Bronchial epithelial cell (primary cell): ENCODE results near the gene ANKRD27. TPM values are rescaled to one million over a fixed set of nuclear protein-coding genes. Genes with fewer than 3 reads are reported as not detected.
"Not testable (repeated sequence)": the region's sequence is repeated elsewhere in the genome, so short reads cannot be mapped to it uniquely, and the experiment has no call there.

Source experiments
- DNase-seq: peaks from one replicate; pipeline ENCODE4 v3.0.0-alpha.2; 2010; ENCODE audit warnings: low read depth
- FAIRE-seq: peaks from 2 replicates; lab custom pipeline; 2011; peaks lifted over from hg19 to GRCh38; lab: Jason Lieb, UNC
- H3K27me3 ChIP-seq: 2 replicates; pipeline ENCODE4 v1.5.1; 2011; ENCODE audit warnings: low read length; ENCODE audit not compliant: control insufficient read depth, insufficient read depth
- H3K36me3 ChIP-seq: 2 replicates; pipeline ENCODE4 v1.5.1; 2011; ENCODE audit warnings: low read length; ENCODE audit not compliant: control insufficient read depth, insufficient read depth
- H3K4me3 ChIP-seq: 2 replicates; pipeline ENCODE4 v1.5.1; 2011; ENCODE audit warnings: mild to moderate bottlenecking, low read depth, low read length, control low read depth
- CTCF ChIP-seq: IDR thresholded peaks from 2 replicates; pipeline ENCODE4 v1.5.1; 2011; ENCODE audit warnings: mild to moderate bottlenecking, moderate library complexity, low read length, control low read depth, inconsistent platforms; ENCODE audit not compliant: insufficient read depth, severe bottlenecking
- total RNA-seq: library from RNA; depleted of rRNA; stranded (reverse); fragments of >200 nt; gene quantifications from 2 replicates; pipeline ENCODE4 v1.2.1, GENCODE V29; 2014

Gene ANKRD27
- total RNA-seq, 1 donor from 2014 or later, result 37.6 TPM

- no peak for TF ChIP-seq CTCF
- no peaks in the 10 kb centered on the region for H3K27me3 ChIP-seq
- DNase-seq, result no peak
- no peak for FAIRE-seq
- no peak overlapping the region for H3K4me3 ChIP-seq
- H3K36me3 ChIP-seq, result no peaks in the 10 kb centered on the region
These were observed 42.5 kb upstream of the ANKRD27 start for GRCh38 chr19:32717496-32717895.

DNA sequence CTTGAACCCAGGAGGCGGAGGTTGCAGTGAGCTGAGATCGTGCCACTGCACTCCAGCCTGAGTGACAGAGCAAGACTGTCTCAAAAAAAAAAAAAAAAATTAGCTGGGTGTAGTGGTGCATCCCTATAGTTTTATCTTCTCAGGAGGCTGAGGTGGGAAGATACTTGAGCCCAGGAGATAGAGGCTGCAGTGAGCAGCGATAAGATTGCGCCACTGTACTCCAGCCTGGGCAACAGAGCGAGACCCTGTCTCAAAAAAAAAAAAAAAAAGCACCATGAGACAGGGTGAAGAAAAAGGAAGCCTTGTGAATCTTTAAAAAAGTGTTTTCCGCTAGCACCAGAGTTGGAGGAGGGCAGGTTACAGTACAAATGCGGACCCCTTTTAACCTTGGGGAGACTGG is 41.2 kb upstream of the ANKRD27 start:
- DNase-seq, H3K27me3 ChIP-seq, H3K36me3 ChIP-seq, FAIRE-seq, H3K4me3 ChIP-seq: not testable (repeated sequence)

- TF ChIP-seq CTCF, result no peak
- peaks cover 8% of the 10 kb centered on the region for H3K36me3 ChIP-seq
- H3K4me3 ChIP-seq, result no peak overlapping the region
- no peaks in the 10 kb centered on the region for H3K27me3 ChIP-seq
- DNase-seq (no peak), FAIRE-seq (no peak)
These were observed 36.8 kb upstream of the ANKRD27 start for GRCh38 chr19:32711747-32712146.

GRCh38 chr19:32709032-32709431 is 34.1 kb upstream of the ANKRD27 start:
- DNase-seq, result no peak
- Histone ChIP-seq H3K4me3 (no peak overlapping the region), H3K36me3 (peaks cover 11% of the 10 kb centered on the region), H3K27me3 (no peaks in the 10 kb centered on the region)
- TF ChIP-seq CTCF, result no peak
- no peak for FAIRE-seq

DNA sequence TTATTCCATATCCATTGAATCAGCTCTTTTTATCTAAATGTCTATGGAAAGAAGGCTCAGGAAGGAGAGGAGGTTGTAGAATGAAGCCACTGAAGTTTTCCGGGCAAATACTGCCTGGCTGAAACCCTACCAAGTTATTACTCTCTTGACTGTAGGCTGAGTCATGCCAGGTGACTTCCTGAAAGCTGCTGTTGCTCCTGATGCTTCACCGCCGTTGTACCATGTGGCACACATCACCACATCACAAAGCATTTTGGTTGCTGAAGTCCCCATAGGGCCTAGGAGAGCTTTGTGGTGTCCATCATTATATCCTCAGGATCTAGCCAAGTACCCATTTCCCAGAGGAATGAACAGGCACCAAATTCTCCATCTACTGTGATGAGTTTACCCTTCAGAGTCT is 33.5 kb upstream of the ANKRD27 start:
- DNase-seq, result no peak
- H3K36me3 ChIP-seq, result peaks cover 11% of the 10 kb centered on the region
- TF ChIP-seq CTCF, result no peak
- FAIRE-seq, result no peak
- no peak overlapping the region for H3K4me3 ChIP-seq
- H3K27me3 ChIP-seq, result no peaks in the 10 kb centered on the region

GRCh38 chr19:32704006-32704405 is 29.0 kb upstream of the ANKRD27 start:
- H3K36me3 ChIP-seq, result peaks cover 12% of the 10 kb centered on the region
- not testable (repeated sequence) for H3K4me3 ChIP-seq, H3K27me3 ChIP-seq, DNase-seq, FAIRE-seq

GRCh38 chr19:32702010-32702409 is 27.0 kb upstream of the ANKRD27 start:
- Histone ChIP-seq H3K27me3 (no peaks in the 10 kb centered on the region), H3K4me3 (no peak overlapping the region), H3K36me3 (peaks cover 10% of the 10 kb centered on the region)
- FAIRE-seq (no peak), DNase-seq (no peak)
- TF ChIP-seq CTCF, result no peak

- not testable (repeated sequence) for DNase-seq, H3K27me3 ChIP-seq, H3K4me3 ChIP-seq, FAIRE-seq
- H3K36me3 ChIP-seq, result peaks cover 11% of the 10 kb centered on the region
These were observed 25.1 kb upstream of the ANKRD27 start for GRCh38 chr19:32700129-32700528.

GRCh38 chr19:32696771-32697170 is 21.8 kb upstream of the ANKRD27 start:
- not testable (repeated sequence) for DNase-seq, H3K4me3 ChIP-seq, H3K36me3 ChIP-seq, FAIRE-seq, H3K27me3 ChIP-seq

DNA sequence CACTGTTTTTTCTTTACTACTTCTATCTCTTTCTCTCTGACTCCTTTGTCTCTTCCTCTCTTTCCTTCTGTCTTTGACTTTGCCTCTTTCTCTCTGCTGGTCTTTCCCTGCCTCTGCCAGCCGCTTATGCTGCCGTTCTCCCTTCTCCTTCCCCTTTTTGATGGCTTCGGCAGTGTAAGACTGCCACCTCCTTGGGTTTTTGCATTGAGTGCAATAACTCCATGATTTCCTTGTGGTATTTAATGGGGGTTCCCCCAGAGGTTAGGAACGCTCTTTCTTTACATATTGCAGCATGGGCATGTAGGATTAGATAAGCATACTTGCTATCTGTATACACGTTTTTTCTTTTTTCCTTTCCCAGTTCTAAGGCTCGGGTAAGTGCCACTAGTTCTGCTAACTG is 20.5 kb upstream of the ANKRD27 start:
- H3K36me3 ChIP-seq, result not testable (repeated sequence)

More for the DNA sequence above, 20.5 kb upstream of the ANKRD27 start:
- FAIRE-seq, DNase-seq, H3K27me3 ChIP-seq, H3K4me3 ChIP-seq: not testable (repeated sequence)
